Neural cell (in vitro differentiated cells): ENCODE results near the gene SHISA9. TPM values are rescaled to one million over a fixed set of nuclear protein-coding genes. Genes with fewer than 3 reads are reported as not detected.

Experiments
- H2AFZ ChIP-seq: fragments of 200-600, 300-800 bp; sonication (generic), shearing (Covaris generic); 2 replicates; pipeline ENCODE4 v1.6.0; 2014; ENCODE audit warnings: low read depth, mild to moderate bottlenecking, antibody characterized with exemption, low read length, moderate library complexity
- H3F3A ChIP-seq: fragments of 200-600 bp; shearing (Covaris generic); 2 replicates; pipeline ENCODE4 v1.6.1; 2016; ENCODE audit warnings: mild to moderate bottlenecking, moderate library complexity, mixed read lengths, antibody characterized with exemption, low read length; ENCODE audit not compliant: insufficient read depth, poor library complexity, severe bottlenecking
- H3K27ac ChIP-seq: fragments of 200-600, 300-800 bp; sonication (generic), shearing (Covaris generic); 2 replicates; pipeline ENCODE4 v1.5.1; 2014; ENCODE audit warnings: mild to moderate bottlenecking, low read length, moderate library complexity
- H3K27me3 ChIP-seq: fragments of 300-800, 200-600 bp; sonication (generic), shearing (Covaris generic); 2 replicates; pipeline ENCODE4 v1.6.0; 2014; ENCODE audit warnings: mild to moderate bottlenecking, low read depth, low read length, moderate library complexity; ENCODE audit not compliant: insufficient read depth
- H3K36me3 ChIP-seq: fragments of 300-800, 200-600 bp; sonication (generic), shearing (Covaris generic); 2 replicates; pipeline ENCODE4 v1.5.1; 2014; ENCODE audit warnings: mild to moderate bottlenecking, antibody characterized with exemption, low read length, moderate library complexity; ENCODE audit not compliant: insufficient read depth
- H3K4me2 ChIP-seq: fragments of 300-800, 200-600 bp; sonication (generic), shearing (Covaris generic); 2 replicates; pipeline ENCODE4 v1.6.0; 2014; ENCODE audit warnings: mild to moderate bottlenecking, low read length
- H3K4me3 ChIP-seq: fragments of 300-800, 200-600 bp; sonication (generic), shearing (Covaris generic); 2 replicates; pipeline ENCODE4 v1.5.1; 2014; ENCODE audit warnings: mild to moderate bottlenecking, low read length, moderate library complexity
- H3K79me2 ChIP-seq: fragments of 200-600 bp; shearing (Covaris generic); replicated peaks from 2 replicates; pipeline ENCODE4 v1.6.0; 2014; ENCODE audit warnings: mild to moderate bottlenecking, low read length, moderate library complexity; ENCODE audit not compliant: insufficient read depth
- H3K9ac ChIP-seq: fragments of 300-800, 200-600 bp; sonication (generic), shearing (Covaris generic); 2 replicates; pipeline ENCODE4 v1.6.1; 2016; ENCODE audit warnings: mild to moderate bottlenecking, low read length, mixed read lengths
- H3K9me2 ChIP-seq: fragments of 200-600 bp; shearing (Covaris generic); 2 replicates; pipeline ENCODE4 v1.6.1; 2016; ENCODE audit warnings: mild to moderate bottlenecking, low read length, mixed read lengths; ENCODE audit not compliant: insufficient read depth
- H3K9me3 ChIP-seq: fragments of 200-600, 300-800 bp; sonication (generic), shearing (Covaris generic); 2 replicates; pipeline ENCODE4 v1.6.1; 2016; ENCODE audit warnings: mild to moderate bottlenecking, mixed run types, low read length, moderate library complexity, mixed read lengths
- H4K20me1 ChIP-seq: fragments of 200-600 bp; shearing (Covaris generic); 2 replicates; pipeline ENCODE4 v1.6.1; 2016; ENCODE audit warnings: mild to moderate bottlenecking, mixed run types; ENCODE audit not compliant: insufficient read depth
- CTCF ChIP-seq: fragments of 450-650 bp; IDR thresholded peaks from 2 replicates; pipeline ENCODE4 v1.5.1; 2014; ENCODE audit warnings: antibody characterized with exemption, mild to moderate bottlenecking, moderate library complexity; ENCODE audit not compliant: poor library complexity, severe bottlenecking
- EP300 ChIP-seq: fragments of 450-650 bp; conservative IDR thresholded peaks from 2 replicates; pipeline ENCODE4 v1.6.1; 2014; ENCODE audit warnings: antibody characterized with exemption, mild to moderate bottlenecking, moderate library complexity; ENCODE audit not compliant: poor library complexity, severe bottlenecking
- MXI1 ChIP-seq: fragments of 450-650 bp; conservative IDR thresholded peaks from 2 replicates; pipeline ENCODE4 v1.6.1; 2014; ENCODE audit warnings: antibody characterized with exemption, mild to moderate bottlenecking; ENCODE audit not compliant: poor library complexity, severe bottlenecking
- POLR2AphosphoS5 ChIP-seq: IDR thresholded peaks from 2 replicates; pipeline ENCODE4 v1.6.1; 2012
- REST ChIP-seq: IDR thresholded peaks from 2 replicates; pipeline ENCODE4 v1.6.1; 2012; ENCODE audit warnings: borderline replicate concordance
- SMC3 ChIP-seq: fragments of 450-650 bp; conservative IDR thresholded peaks from 2 replicates; pipeline ENCODE4 v1.6.1; 2014; ENCODE audit warnings: antibody characterized with exemption, mild to moderate bottlenecking, moderate library complexity; ENCODE audit not compliant: poor library complexity
- TAF1 ChIP-seq: IDR thresholded peaks from 2 replicates; pipeline ENCODE4 v1.6.1; 2012; ENCODE audit warnings: low read depth
- polyA plus RNA-seq: library from polyadenylated mRNA; depleted of rRNA; stranded (reverse); fragments of >200 nt; gene quantifications from 2 replicates; pipeline ENCODE4 v1.2.3, GENCODE V29; 2014

The SHISA9 gene
- polyA plus RNA-seq, 1 donor from 2014 or later: 2.0 TPM

GRCh38 chr16:13080531-13080930 lies 179.1 kb downstream of the SHISA9 start:
- Histone ChIP-seq H3K27me3 (no peaks in the 10 kb centered on the region), H3K4me2 (no peak overlapping the region), H2AFZ (no peak overlapping the region), H3K4me3 (no peak overlapping the region), H3F3A (no peaks in the 10 kb centered on the region), H3K27ac (no peak overlapping the region), H3K9ac (no peak overlapping the region), H3K79me2 (no peaks in the 10 kb centered on the region), H3K36me3 (no peaks in the 10 kb centered on the region), H3K9me3 (no peaks in the 10 kb centered on the region), H4K20me1 (no peaks in the 10 kb centered on the region), H3K9me2 (no peaks in the 10 kb centered on the region)
- TF ChIP-seq CTCF (no peak), POLR2AphosphoS5 (no peak), TAF1 (no peak), REST (no peak)

GRCh38 chr16:13081825-13082331 lies 180.5 kb downstream of the SHISA9 start:
- H3K27me3 ChIP-seq: no peaks in the 10 kb centered on the region
- no peak overlapping the region for H3K9ac ChIP-seq

More at GRCh38 chr16:13081825-13082331, 180.5 kb downstream of the SHISA9 start:
- no peak for TF ChIP-seq POLR2AphosphoS5
- no peak for TF ChIP-seq EP300
- no peak for TF ChIP-seq SMC3
- no peak for TF ChIP-seq MXI1
- TF ChIP-seq TAF1: no peak
- no peak for TF ChIP-seq REST
- no peaks in the 10 kb centered on the region for H3K9me3 ChIP-seq
- H3K9me2 ChIP-seq: no peaks in the 10 kb centered on the region
- H3K4me3 ChIP-seq: no peak overlapping the region
- no peaks in the 10 kb centered on the region for H3F3A ChIP-seq
- no peaks in the 10 kb centered on the region for H4K20me1 ChIP-seq
- H3K4me2 ChIP-seq: no peak overlapping the region
- H3K36me3 ChIP-seq: no peaks in the 10 kb centered on the region
- H3K27ac ChIP-seq: no peak overlapping the region
- no peaks in the 10 kb centered on the region for H3K79me2 ChIP-seq
- H2AFZ ChIP-seq: no peak overlapping the region
